ENCODE results near the gene RAC2. TPM values are rescaled to one million over a fixed set of nuclear protein-coding genes. Genes with fewer than 3 reads are reported as not detected.

RAC2 gene
- total and polyA plus RNA-seq, 2 experiments from 2014 or later = 9.9 to 10.5 TPM

GRCh38 chr22:37195921-37196320, 48.1 kb downstream of the RAC2 start:
- no peaks in the 10 kb centered on the region for H3K79me2 ChIP-seq
- DNase-seq (ENCODE audit: low spot score) = no peak
- H3K4me2 ChIP-seq = no peak overlapping the region
- no peaks in the 10 kb centered on the region for H3K9me2 ChIP-seq (replicated peaks; ENCODE audit: insufficient read depth)
- no peak overlapping the region for H2AFZ ChIP-seq
- 84% methylated on average over 4 of the region's 4 CpGs for WGBS (ENCODE audit: low lambda C conversion rate, missing lambda C conversion rate)
- TF ChIP-seq EZH2 (IDR thresholded peaks at IDR 0.05; ENCODE audit: borderline replicate concordance) = no peak
- H4K20me1 ChIP-seq (ENCODE audit: insufficient read depth, poor library complexity, severe bottlenecking) = no peaks in the 10 kb centered on the region
- no peak overlapping the region for H3K4me3 ChIP-seq
- H3K27ac ChIP-seq = peak overlapping the region; percentile 83
- H3K9me3 ChIP-seq (ENCODE audit: low read depth) = no peaks in the 10 kb centered on the region
- H3K36me3 ChIP-seq (replicated peaks; ENCODE audit: insufficient read depth, low read depth) = no peaks in the 10 kb centered on the region
- H3K27me3 ChIP-seq = no peaks in the 10 kb centered on the region
- peaks cover 39% of the 10 kb centered on the region for H3K4me1 ChIP-seq (ENCODE audit: insufficient read depth)

- 76% methylated on average over 3 of the region's 3 CpGs for WGBS (ENCODE audit: low lambda C conversion rate, missing lambda C conversion rate)
- no peak overlapping the region for H3K27ac ChIP-seq
Observed at GRCh38 chr22:37194750-37195149, 49.3 kb downstream of the RAC2 start.

GRCh38 chr22:37193629-37194191, 50.4 kb downstream of the RAC2 start:
- WGBS (ENCODE audit: low lambda C conversion rate, missing lambda C conversion rate) = 66% methylated on average over 10 of the region's 10 CpGs
- peaks cover 41% of the 10 kb centered on the region for H3K4me1 ChIP-seq (ENCODE audit: insufficient read depth)
- H3K9me2 ChIP-seq (replicated peaks; ENCODE audit: insufficient read depth) = no peaks in the 10 kb centered on the region
- H3K4me2 ChIP-seq = no peak overlapping the region
- DNase-seq (ENCODE audit: low spot score) = no peak
- no peak overlapping the region for H2AFZ ChIP-seq
- H4K20me1 ChIP-seq (ENCODE audit: insufficient read depth, poor library complexity, severe bottlenecking) = no peaks in the 10 kb centered on the region
- no peak overlapping the region for H3K27ac ChIP-seq
- H3K9me3 ChIP-seq (ENCODE audit: low read depth) = no peaks in the 10 kb centered on the region
- no peaks in the 10 kb centered on the region for H3K27me3 ChIP-seq
- no peaks in the 10 kb centered on the region for H3K36me3 ChIP-seq (replicated peaks; ENCODE audit: insufficient read depth, low read depth)
- H3K4me3 ChIP-seq = no peak overlapping the region
- no peak for TF ChIP-seq CTCF (IDR thresholded peaks at IDR 0.05; ENCODE audit: poor library complexity)
- no peak for TF ChIP-seq EZH2phosphoT487 (IDR thresholded peaks at IDR 0.05; ENCODE audit: low read depth, severe bottlenecking, unreplicated experiment)
- TF ChIP-seq EZH2 (IDR thresholded peaks at IDR 0.05; ENCODE audit: borderline replicate concordance) = no peak
- H3K79me2 ChIP-seq = no peaks in the 10 kb centered on the region

More at GRCh38 chr22:37194750-37195149, 49.3 kb downstream of the RAC2 start:
- no peak overlapping the region for H2AFZ ChIP-seq
- no peaks in the 10 kb centered on the region for H3K27me3 ChIP-seq
- no peak overlapping the region for H3K4me2 ChIP-seq
- H3K36me3 ChIP-seq (replicated peaks; ENCODE audit: insufficient read depth, low read depth) = no peaks in the 10 kb centered on the region
- H4K20me1 ChIP-seq (ENCODE audit: insufficient read depth, poor library complexity, severe bottlenecking) = no peaks in the 10 kb centered on the region
- H3K79me2 ChIP-seq = no peaks in the 10 kb centered on the region
- no peaks in the 10 kb centered on the region for H3K9me3 ChIP-seq (ENCODE audit: low read depth)
- peaks cover 31% of the 10 kb centered on the region for H3K4me1 ChIP-seq (ENCODE audit: insufficient read depth)
- no peak overlapping the region for H3K4me3 ChIP-seq
- TF ChIP-seq EZH2phosphoT487 (IDR thresholded peaks at IDR 0.05; ENCODE audit: low read depth, severe bottlenecking, unreplicated experiment) (no peak), CTCF (IDR thresholded peaks at IDR 0.05; ENCODE audit: poor library complexity) (no peak), EZH2 (IDR thresholded peaks at IDR 0.05; ENCODE audit: borderline replicate concordance) (no peak)
- H3K9me2 ChIP-seq (replicated peaks; ENCODE audit: insufficient read depth) = no peaks in the 10 kb centered on the region
- DNase-seq (ENCODE audit: low spot score) = no peak

GRCh38 chr22:37192741-37193140, 51.3 kb downstream of the RAC2 start:
- Histone ChIP-seq H3K27ac (peak overlapping the region; percentile 5), H3K4me1 (ENCODE audit: insufficient read depth) (peaks cover 45% of the 10 kb centered on the region), H3K79me2 (no peaks in the 10 kb centered on the region), H3K4me2 (no peak overlapping the region), H3K9me2 (replicated peaks; ENCODE audit: insufficient read depth) (no peaks in the 10 kb centered on the region), H3K27me3 (no peaks in the 10 kb centered on the region), H3K9me3 (ENCODE audit: low read depth) (no peaks in the 10 kb centered on the region), H3K36me3 (replicated peaks; ENCODE audit: insufficient read depth, low read depth) (no peaks in the 10 kb centered on the region), H3K4me3 (no peak overlapping the region), H4K20me1 (ENCODE audit: insufficient read depth, poor library complexity, severe bottlenecking) (no peaks in the 10 kb centered on the region), H2AFZ (no peak overlapping the region)
- TF ChIP-seq CTCF (IDR thresholded peaks at IDR 0.05; ENCODE audit: poor library complexity) = no peak
- TF ChIP-seq EZH2 (IDR thresholded peaks at IDR 0.05; ENCODE audit: borderline replicate concordance) = no peak
- TF ChIP-seq EZH2phosphoT487 (IDR thresholded peaks at IDR 0.05; ENCODE audit: low read depth, severe bottlenecking, unreplicated experiment) = no peak
- WGBS (ENCODE audit: low lambda C conversion rate, missing lambda C conversion rate) = 100% methylated on average over 1 of the region's 1 CpG
- no peak for DNase-seq (ENCODE audit: low spot score)
